GM12891 (cell line): Measurements from ENCODE around the gene BACH2.

Experiments
- DNase-seq: peaks from one replicate; pipeline ENCODE4 v3.0.0; 2011; ENCODE audit warnings: low spot score; ENCODE audit not compliant: insufficient read length
- FAIRE-seq: peaks from 2 replicates; lab custom pipeline; 2011; peaks lifted over from hg19 to GRCh38; lab: Jason Lieb, UNC
- PAX5 ChIP-seq: IDR thresholded peaks from 2 replicates; pipeline ENCODE4 v1.6.1; 2011; ENCODE audit warnings: low read length, moderate library complexity, mild to moderate bottlenecking; ENCODE audit not compliant: insufficient read depth, severe bottlenecking
- POLR2A ChIP-seq: IDR thresholded peaks from 2 replicates; pipeline ENCODE4 v1.6.1; 2011; ENCODE audit warnings: low read depth, low read length, control low read depth
- POLR2AphosphoS5 ChIP-seq: IDR thresholded peaks from 2 replicates; pipeline ENCODE4 v1.6.1; 2011; ENCODE audit warnings: low read depth, low read length, control low read depth
- POU2F2 ChIP-seq: IDR thresholded peaks from 2 replicates; pipeline ENCODE4 v1.6.1; 2011; ENCODE audit warnings: low read depth, mild to moderate bottlenecking, control low read depth, low read length, moderate library complexity
- SPI1 ChIP-seq: IDR thresholded peaks from 2 replicates; pipeline ENCODE4 v1.6.1; 2011; ENCODE audit warnings: low read depth, low read length, control low read depth
- TAF1 ChIP-seq: IDR thresholded peaks from 2 replicates; pipeline ENCODE4 v1.6.1; 2011; ENCODE audit warnings: low read depth, low read length, control low read depth

BACH2 gene

GRCh38 chr6:90266905-90267621, 29.6 kb downstream of the BACH2 start:
- FAIRE-seq (no peak), DNase-seq (no peak)
- TF ChIP-seq POLR2AphosphoS5, result no peak
- TF ChIP-seq PAX5, result no peak

GRCh38 chr6:90264561-90264960, 32.1 kb downstream of the BACH2 start:
- no peak for FAIRE-seq
- TF ChIP-seq POLR2AphosphoS5 (no peak), POLR2A (no peak), PAX5 (no peak), SPI1 (no peak), POU2F2 (no peak)
- no peak for DNase-seq

GRCh38 chr6:90263633-90264032, 33.0 kb downstream of the BACH2 start:
- no peak for FAIRE-seq
- TF ChIP-seq SPI1 (no peak), POLR2A (no peak), PAX5 (no peak), POU2F2 (no peak), POLR2AphosphoS5 (no peak), TAF1 (no peak)
- DNase-seq, result no peak

GRCh38 chr6:90261801-90262200, 34.8 kb downstream of the BACH2 start:
- TF ChIP-seq POLR2A (no peak), SPI1 (no peak), PAX5 (no peak), TAF1 (no peak), POU2F2 (no peak), POLR2AphosphoS5 (no peak)
- no peak for DNase-seq
- FAIRE-seq, result no peak

- FAIRE-seq (no peak), DNase-seq (no peak)
- no peak for TF ChIP-seq POLR2A
Measured at GRCh38 chr6:90257486-90257738, 39.2 kb downstream of the BACH2 start.

GRCh38 chr6:90256698-90257485, 39.8 kb downstream of the BACH2 start:
- DNase-seq, result no peak
- TF ChIP-seq TAF1 (no peak), PAX5 (no peak), POLR2AphosphoS5 (no peak), POU2F2 (no peak), POLR2A (no peak), SPI1 (no peak)
- no peak for FAIRE-seq

GRCh38 chr6:90253631-90254030, 43.0 kb downstream of the BACH2 start:
- FAIRE-seq (no peak), DNase-seq (no peak)
- no peak for TF ChIP-seq POU2F2
- no peak for TF ChIP-seq SPI1
- TF ChIP-seq PAX5, result no peak
- TF ChIP-seq POLR2A, result no peak

- FAIRE-seq (peak; percentile 52), DNase-seq (no peak)
- TF ChIP-seq POU2F2 (no peak), POLR2AphosphoS5 (no peak), SPI1 (no peak), PAX5 (no peak), POLR2A (no peak), TAF1 (no peak)
Measured at GRCh38 chr6:90251295-90251992, 45.2 kb downstream of the BACH2 start.

GRCh38 chr6:90250405-90250804, 46.2 kb downstream of the BACH2 start:
- TF ChIP-seq PAX5 (no peak), POU2F2 (no peak)
- DNase-seq, result no peak
- no peak for FAIRE-seq

GRCh38 chr6:90249458-90249857, 47.2 kb downstream of the BACH2 start:
- FAIRE-seq (no peak), DNase-seq (no peak)
- TF ChIP-seq PAX5, result no peak
- no peak for TF ChIP-seq SPI1
- TF ChIP-seq TAF1, result no peak
- no peak for TF ChIP-seq POLR2AphosphoS5
- no peak for TF ChIP-seq POU2F2
- TF ChIP-seq POLR2A, result no peak
